COLO668 (cell line): ENCODE measurements around the gene NOVA2.

Experiments
- DNase-seq: peaks from one replicate; lab custom pipeline; 2025; ENCODE audit not compliant: unreplicated experiment; lab: John Stamatoyannopoulos, UW

The NOVA2 gene

DNA sequence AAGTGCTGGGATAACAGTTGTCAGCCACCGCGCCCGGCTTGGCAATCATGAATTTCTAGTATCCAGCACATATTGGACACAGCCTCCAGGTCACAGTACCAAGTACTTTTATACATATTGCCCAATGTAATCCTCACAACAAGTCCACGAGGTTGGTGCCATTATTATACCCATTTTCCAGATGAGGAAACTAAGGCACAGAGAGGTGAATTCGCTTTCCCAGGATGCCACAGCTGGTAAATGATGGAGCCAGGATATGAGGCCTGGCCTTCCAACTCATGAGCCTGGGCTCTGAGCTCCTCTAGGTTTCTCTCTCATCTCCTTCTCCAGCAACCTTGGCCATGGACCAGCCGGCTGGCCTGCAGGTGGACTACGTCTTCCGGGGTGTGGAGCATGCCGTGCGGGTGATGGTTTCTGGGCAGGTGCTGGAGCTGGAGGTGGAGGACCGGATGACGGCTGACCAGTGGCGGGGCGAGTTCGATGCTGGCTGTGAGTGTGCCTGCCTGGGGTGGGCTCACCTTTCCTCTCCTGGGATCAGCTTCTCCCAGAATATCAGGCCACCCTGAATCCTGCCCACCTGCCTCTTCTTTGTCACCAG, 29.1 kb upstream of the NOVA2 start:
- no peak for DNase-seq

DNA sequence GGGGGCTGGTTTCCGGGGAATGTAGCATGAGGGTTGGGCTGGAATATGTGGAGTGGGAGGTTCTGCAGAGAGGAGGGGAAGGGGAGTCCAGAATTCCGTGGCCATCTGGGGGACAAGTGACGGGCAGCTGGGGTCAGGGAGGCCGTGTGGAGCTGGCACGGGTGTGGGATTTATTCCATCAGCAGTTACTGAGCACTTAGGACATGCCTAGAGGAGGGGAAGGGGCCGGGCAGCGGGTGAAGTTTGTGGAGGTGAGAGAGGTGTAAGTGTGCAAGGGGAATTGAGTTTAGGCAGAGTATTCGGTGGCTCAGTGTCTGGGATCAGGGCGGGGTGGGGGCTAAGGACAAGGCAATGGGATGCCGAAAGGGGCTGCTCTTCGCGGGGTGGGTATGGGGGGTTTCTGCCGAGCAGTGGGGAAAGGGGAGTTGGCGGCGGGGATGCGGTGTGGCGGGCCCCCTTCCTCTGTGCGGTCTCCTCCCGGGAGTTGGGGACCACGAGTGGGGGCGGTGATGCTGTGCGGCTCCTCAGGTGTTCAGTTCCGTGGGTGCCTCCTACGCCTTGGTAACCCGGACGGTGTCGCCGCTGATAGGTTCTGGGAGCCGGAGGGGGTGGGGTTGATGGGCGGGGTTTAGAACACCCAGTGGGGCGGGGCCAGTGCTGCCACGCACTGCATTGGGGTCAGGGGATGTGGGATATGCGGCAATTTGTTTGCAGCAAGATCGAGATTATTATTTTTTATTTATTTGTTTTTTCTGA, 27.0 kb upstream of the NOVA2 start:
- DNase-seq, result peak; percentile 67

DNA sequence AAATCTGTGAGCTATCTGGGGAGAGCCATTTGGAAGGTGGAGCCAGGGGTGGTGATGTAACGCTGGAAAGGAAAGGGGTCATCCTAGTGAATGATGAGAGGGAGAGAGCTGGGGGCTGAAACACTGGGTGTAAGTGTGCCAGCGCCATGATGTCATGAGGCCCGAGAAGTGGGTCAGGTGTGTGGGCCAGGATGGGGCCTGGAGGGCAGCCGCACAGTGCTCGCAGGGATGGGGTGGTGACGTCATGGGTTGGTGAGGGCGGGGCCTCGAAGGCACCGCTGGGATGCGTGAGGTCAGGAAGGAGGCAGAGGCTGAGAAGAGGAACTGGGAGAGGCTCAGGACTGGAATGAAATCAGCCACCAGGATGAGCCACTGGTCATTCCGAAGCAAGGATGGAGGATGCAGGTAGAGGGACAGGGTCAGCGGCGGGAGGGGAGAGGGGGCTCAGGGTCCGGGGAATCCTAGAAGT, 26.0 kb upstream of the NOVA2 start:
- DNase-seq, result peak; percentile 60

DNA sequence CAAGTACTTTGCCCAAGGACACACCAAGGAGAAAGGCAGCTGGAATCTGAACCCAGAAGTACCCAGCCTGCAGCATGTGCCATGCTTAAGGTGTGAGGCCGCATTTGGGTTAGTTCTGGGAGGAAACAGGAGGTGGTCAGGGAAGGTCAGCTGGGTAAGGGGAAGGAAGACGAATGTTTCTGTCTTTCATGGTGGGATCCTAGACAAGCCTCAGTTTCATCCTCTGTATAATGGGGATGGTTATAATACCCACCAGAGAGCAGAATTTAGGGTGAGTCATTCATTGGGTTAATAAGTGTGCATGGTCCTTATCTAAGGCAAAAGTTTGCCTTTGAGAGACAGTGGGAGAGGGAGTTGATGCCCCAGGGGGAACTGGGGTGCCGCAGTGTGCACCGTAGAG, 25.2 kb upstream of the NOVA2 start:
- no peak for DNase-seq

- no peak for DNase-seq
Observed at GRCh38 chr19:45996933-45997332, 23.3 kb upstream of the NOVA2 start.

- DNase-seq, result no peak
Observed at GRCh38 chr19:45995715-45996385, 22.2 kb upstream of the NOVA2 start.

- peak; percentile 98 for DNase-seq
Observed at GRCh38 chr19:45994998-45995714, 21.5 kb upstream of the NOVA2 start, which contains the start of gene CCDC61. Gene CCDC61, plus strand, starts transcription at chr19:45995467. Its CDS starts 7,552 bp downstream, at chr19:46003019.

DNA sequence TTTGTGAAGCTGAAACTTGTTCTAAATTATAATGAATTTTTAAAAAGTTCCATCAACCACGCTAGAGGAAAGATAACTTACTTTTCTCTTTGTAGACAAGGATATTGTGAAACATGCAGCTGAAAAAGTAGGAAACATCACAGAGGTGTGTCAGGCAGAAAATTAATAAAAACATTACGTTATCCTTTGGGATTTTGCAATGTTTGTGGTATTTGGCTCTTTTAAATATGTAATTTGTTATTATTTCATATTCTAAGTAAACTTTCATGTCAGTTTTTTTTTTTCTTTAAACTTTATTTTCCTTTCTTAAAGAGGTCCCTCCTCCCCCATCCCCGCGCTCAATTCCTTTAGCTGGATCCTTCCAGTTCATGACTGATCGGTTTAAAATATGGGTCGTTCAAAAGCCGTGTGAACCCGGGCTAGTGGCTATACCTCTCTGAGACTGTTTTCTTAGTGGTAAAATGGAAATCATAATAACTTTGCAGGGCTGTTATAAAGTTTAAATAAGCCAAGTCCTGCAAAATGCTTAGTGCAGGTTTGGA, 20.9 kb upstream of the NOVA2 start:
- no peak for DNase-seq

GRCh38 chr19:45990113-45990728, 16.6 kb upstream of the NOVA2 start:
- no peak for DNase-seq

DNA sequence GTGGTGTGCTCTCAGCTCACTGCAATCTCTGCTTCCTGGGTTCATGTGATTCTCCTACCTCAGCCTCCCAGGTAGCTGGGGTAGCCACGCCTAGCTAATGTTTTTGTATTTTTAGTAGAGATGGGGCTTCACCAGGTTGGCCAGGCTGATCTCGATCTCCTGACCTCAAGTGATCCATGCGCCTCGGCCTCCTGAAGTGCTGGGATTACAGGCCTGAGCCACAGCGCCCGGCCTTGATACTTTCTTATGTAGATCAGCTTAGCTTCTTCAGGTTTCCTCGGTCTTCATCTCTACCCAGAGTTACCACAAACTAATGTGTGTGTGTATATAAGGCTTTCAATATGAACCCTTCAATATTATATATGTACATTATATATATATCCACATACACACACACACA, 11.7 kb upstream of the NOVA2 start:
- no peak for DNase-seq

GRCh38 chr19:45981350-45981749, 7.7 kb upstream of the NOVA2 start:
- DNase-seq, result no peak

DNA sequence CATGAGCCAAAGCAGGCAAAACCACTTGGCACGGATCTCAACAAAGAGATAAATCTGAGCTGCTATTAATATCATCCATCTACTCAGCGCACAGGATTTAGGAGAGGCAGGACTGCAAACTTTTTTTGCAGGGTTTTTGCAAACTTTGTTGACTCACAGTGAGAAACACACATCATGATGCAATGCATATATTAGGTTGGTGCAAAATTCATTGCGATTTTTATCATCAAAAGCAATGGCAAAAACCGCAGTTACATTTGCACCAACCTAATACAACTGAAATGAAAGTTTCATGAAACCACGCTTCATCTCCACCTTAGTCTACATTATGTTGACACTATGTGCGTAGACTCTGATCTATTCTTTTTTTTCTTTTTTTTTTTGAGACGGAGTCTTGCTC, 4.5 kb upstream of the NOVA2 start:
- DNase-seq, result no peak

GRCh38 chr19:45976178-45976577, 2.5 kb upstream of the NOVA2 start:
- peak; percentile 8 for DNase-seq

GRCh38 chr19:45975306-45976070, 1.8 kb upstream of the NOVA2 start:
- DNase-seq, result no peak

GRCh38 chr19:45972947-45973540, 621 bp downstream of the NOVA2 start:
- DNase-seq, result peak; percentile 28

- DNase-seq, result peak; percentile 30
Observed at GRCh38 chr19:45972081-45972946, 1.4 kb downstream of the NOVA2 start.

DNA sequence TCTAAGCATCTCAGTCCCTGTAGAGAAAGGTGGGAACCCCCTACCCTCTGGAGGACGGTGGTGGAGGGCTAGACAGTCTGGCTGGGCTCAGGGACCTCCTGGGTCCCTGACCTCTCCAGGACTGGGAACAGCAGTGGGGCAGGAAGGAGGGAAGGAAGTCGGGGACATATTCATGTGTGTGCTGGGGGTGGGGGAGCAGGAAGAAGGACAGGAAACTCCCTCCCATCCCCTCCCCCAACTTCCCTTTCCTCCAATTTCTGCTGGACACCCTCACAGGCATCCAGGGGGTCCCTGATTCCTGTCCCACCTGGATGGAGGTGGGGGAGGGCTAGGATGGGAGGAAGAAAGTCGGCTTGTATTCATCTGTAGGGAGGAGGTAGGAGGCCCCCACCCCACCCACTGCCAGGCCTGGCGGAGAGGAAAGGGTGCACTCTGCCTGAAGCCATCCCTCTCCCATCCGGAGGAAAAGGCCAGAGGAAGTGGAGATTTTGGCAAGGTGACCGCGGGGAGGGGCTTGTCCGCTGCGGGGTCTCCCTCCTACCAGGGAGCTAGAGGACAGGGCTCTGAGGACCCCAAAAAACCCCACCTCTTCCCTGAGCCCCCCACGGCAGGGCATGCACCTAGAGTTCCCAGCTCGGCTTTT, 2.3 kb downstream of the NOVA2 start:
- DNase-seq, result no peak

DNA sequence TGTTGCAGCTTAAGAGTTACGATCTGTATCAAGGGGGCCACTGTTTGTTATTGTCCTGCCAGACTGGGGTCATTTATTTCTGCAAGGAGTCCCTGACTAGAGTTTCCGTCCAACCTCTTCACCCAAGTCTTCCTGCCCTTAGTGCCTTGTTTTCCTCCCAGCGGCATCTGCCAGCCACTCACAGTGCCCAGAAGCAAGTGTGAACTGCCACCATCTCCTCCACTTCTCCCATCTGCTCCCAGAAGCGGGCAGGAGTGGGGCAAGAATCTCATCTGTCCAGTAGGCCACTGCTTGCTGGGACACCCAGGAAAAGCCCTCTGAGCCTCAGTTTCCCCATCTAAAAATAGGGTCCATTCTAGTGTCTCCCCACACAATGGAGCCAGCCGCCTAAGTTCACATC, 4.0 kb downstream of the NOVA2 start:
- no peak for DNase-seq
